ENCODE measurements around the gene PI16.
"Not testable (repeated sequence)": the region's sequence is repeated elsewhere in the genome, so short reads cannot be mapped to it uniquely, and the experiment has no call there.

GRCh38 chr6:36990401-36990800, 35.9 kb downstream of the PI16 start:
- TF ChIP-seq, protein P1, sequence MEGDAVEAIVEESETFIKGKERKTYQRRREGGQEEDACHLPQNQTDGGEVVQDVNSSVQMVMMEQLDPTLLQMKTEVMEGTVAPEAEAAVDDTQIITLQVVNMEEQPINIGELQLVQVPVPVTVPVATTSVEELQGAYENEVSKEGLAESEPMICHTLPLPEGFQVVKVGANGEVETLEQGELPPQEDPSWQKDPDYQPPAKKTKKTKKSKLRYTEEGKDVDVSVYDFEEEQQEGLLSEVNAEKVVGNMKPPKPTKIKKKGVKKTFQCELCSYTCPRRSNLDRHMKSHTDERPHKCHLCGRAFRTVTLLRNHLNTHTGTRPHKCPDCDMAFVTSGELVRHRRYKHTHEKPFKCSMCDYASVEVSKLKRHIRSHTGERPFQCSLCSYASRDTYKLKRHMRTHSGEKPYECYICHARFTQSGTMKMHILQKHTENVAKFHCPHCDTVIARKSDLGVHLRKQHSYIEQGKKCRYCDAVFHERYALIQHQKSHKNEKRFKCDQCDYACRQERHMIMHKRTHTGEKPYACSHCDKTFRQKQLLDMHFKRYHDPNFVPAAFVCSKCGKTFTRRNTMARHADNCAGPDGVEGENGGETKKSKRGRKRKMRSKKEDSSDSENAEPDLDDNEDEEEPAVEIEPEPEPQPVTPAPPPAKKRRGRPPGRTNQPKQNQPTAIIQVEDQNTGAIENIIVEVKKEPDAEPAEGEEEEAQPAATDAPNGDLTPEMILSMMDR (IDR thresholded peaks at IDR 0.05): not testable (repeated sequence)
- TF ChIP-seq ZFX (IDR thresholded peaks at IDR 0.05; ENCODE audit: borderline replicate concordance): not testable (repeated sequence)

Data from 22Rv1 (cell line).